ENCODE data around the gene ACSM2B. TPM values are rescaled to one million over a fixed set of nuclear protein-coding genes. Genes with fewer than 3 reads are reported as not detected.
"Not testable (repeated sequence)": the region's sequence is repeated elsewhere in the genome, so short reads cannot be mapped to it uniquely, and the experiment has no call there.

Gene ACSM2B
- total and polyA plus RNA-seq, 2 donors from 2014 or later, result 48.2 to 428 TPM

GRCh38 chr16:20510323-20510722 lies 65.8 kb downstream of the ACSM2B start:
- TF ChIP-seq CTCF (IDR thresholded peaks at IDR 0.05; ENCODE audit: borderline replicate concordance, extremely low read depth, insufficient read depth), result no peak

GRCh38 chr16:20507280-20507679 lies 68.9 kb downstream of the ACSM2B start:
- intact Hi-C loops (cut with DNase I), result no loop called here
- Histone ChIP-seq H3K27ac (ENCODE audit: low read depth in 2 of 2, low read length in 2 of 2) (no peak overlapping the region), H3K27me3 (ENCODE audit: control insufficient read depth, insufficient read depth, low read length) (no peaks in the 10 kb centered on the region), H3K4me1 (ENCODE audit: control insufficient read depth in 2 of 3, insufficient read depth in 2 of 3, low read depth in 1 of 3, low read length in 3 of 3) (no peaks in the 10 kb centered on the region), H3K9ac (ENCODE audit: low read length in 3 of 3) (no peak overlapping the region), H3K36me3 (ENCODE audit: control insufficient read depth in 2 of 3, insufficient read depth in 3 of 3, low read length in 3 of 3) (no peaks in the 10 kb centered on the region), H3K9me3 (ENCODE audit: control insufficient read depth in 2 of 3, insufficient read depth in 1 of 3, low read length in 3 of 3) (peaks cover 0 to 9% (median 0%) of the 10 kb centered on the region in 3 donors), H3K4me3 (ENCODE audit: low read length in 3 of 3) (no peak overlapping the region)
- FAIRE-seq (no peak), DNase-seq (no peak)
- no peak for TF ChIP-seq CTCF (IDR thresholded peaks at IDR 0.05; ENCODE audit: borderline replicate concordance, extremely low read depth, insufficient read depth)

More at GRCh38 chr16:20510323-20510722, 65.8 kb downstream of the ACSM2B start:
- no peak for FAIRE-seq
- Histone ChIP-seq H3K36me3 (ENCODE audit: control insufficient read depth in 2 of 3, insufficient read depth in 3 of 3, low read length in 3 of 3) (no peaks in the 10 kb centered on the region), H3K9me3 (ENCODE audit: control insufficient read depth in 2 of 3, insufficient read depth in 1 of 3, low read length in 3 of 3) (peaks cover 0 to 9% (median 0%) of the 10 kb centered on the region in 3 donors), H3K9ac (ENCODE audit: low read length in 3 of 3) (no peak overlapping the region), H3K27ac (ENCODE audit: low read depth in 2 of 2, low read length in 2 of 2) (no peak overlapping the region), H3K27me3 (ENCODE audit: control insufficient read depth, insufficient read depth, low read length) (no peaks in the 10 kb centered on the region), H3K4me1 (ENCODE audit: control insufficient read depth in 2 of 3, insufficient read depth in 2 of 3, low read depth in 1 of 3, low read length in 3 of 3) (peaks cover 0 to under 1% (median 0%) of the 10 kb centered on the region in 3 donors), H3K4me3 (ENCODE audit: low read length in 3 of 3) (no peak overlapping the region)
- no peak for DNase-seq
- intact Hi-C loops (cut with DNase I), result no loop called here

GRCh38 chr16:20504418-20504817 lies 71.7 kb downstream of the ACSM2B start:
- no peak for TF ChIP-seq CTCF (IDR thresholded peaks at IDR 0.05; ENCODE audit: borderline replicate concordance, extremely low read depth, insufficient read depth)
- FAIRE-seq, result no peak
- no peak overlapping the region for H3K9ac ChIP-seq (ENCODE audit: low read length in 3 of 3)
- H3K4me3 ChIP-seq (ENCODE audit: low read length in 3 of 3), result no peak overlapping the region
- H3K9me3 ChIP-seq (ENCODE audit: control insufficient read depth in 2 of 3, insufficient read depth in 1 of 3, low read length in 3 of 3), result peaks cover 0 to 9% (median 0%) of the 10 kb centered on the region in 3 donors
- intact Hi-C loops (cut with DNase I), result no loop called here
- no peaks in the 10 kb centered on the region for H3K36me3 ChIP-seq (ENCODE audit: control insufficient read depth in 2 of 3, insufficient read depth in 3 of 3, low read length in 3 of 3)
- no peaks in the 10 kb centered on the region for H3K27me3 ChIP-seq (ENCODE audit: control insufficient read depth, insufficient read depth, low read length)
- no peak overlapping the region for H3K27ac ChIP-seq (ENCODE audit: low read depth in 2 of 2, low read length in 2 of 2)
- H3K4me1 ChIP-seq (ENCODE audit: control insufficient read depth in 2 of 3, insufficient read depth in 2 of 3, low read depth in 1 of 3, low read length in 3 of 3), result no peaks in the 10 kb centered on the region
- DNase-seq, result no peak

GRCh38 chr16:20491448-20491847 lies 84.7 kb downstream of the ACSM2B start:
- FAIRE-seq; H3K27me3 ChIP-seq (ENCODE audit: control insufficient read depth, insufficient read depth, low read length); H3K4me1 ChIP-seq (ENCODE audit: control insufficient read depth in 2 of 3, insufficient read depth in 2 of 3, low read depth in 1 of 3, low read length in 3 of 3); H3K36me3 ChIP-seq (ENCODE audit: control insufficient read depth in 2 of 3, insufficient read depth in 3 of 3, low read length in 3 of 3); H3K9me3 ChIP-seq (ENCODE audit: control insufficient read depth in 2 of 3, insufficient read depth in 1 of 3, low read length in 3 of 3); H3K9ac ChIP-seq (ENCODE audit: low read length in 3 of 3); DNase-seq; intact Hi-C loops (cut with DNase I); H3K27ac ChIP-seq (ENCODE audit: low read depth in 2 of 2, low read length in 2 of 2); H3K4me3 ChIP-seq (ENCODE audit: low read length in 3 of 3): not testable (repeated sequence)

GRCh38 chr16:20490994-20491393 lies 85.2 kb downstream of the ACSM2B start:
- H3K9me3 ChIP-seq (ENCODE audit: control insufficient read depth in 2 of 3, insufficient read depth in 1 of 3, low read length in 3 of 3); H3K27me3 ChIP-seq (ENCODE audit: control insufficient read depth, insufficient read depth, low read length); H3K27ac ChIP-seq (ENCODE audit: low read depth in 2 of 2, low read length in 2 of 2); intact Hi-C loops (cut with DNase I); H3K4me3 ChIP-seq (ENCODE audit: low read length in 3 of 3); H3K4me1 ChIP-seq (ENCODE audit: control insufficient read depth in 2 of 3, insufficient read depth in 2 of 3, low read depth in 1 of 3, low read length in 3 of 3); FAIRE-seq; H3K36me3 ChIP-seq (ENCODE audit: control insufficient read depth in 2 of 3, insufficient read depth in 3 of 3, low read length in 3 of 3); DNase-seq; H3K9ac ChIP-seq (ENCODE audit: low read length in 3 of 3): not testable (repeated sequence)
